Neural crest cell (in vitro differentiated cells): Measurements from ENCODE around the gene LMBR1. TPM values are rescaled to one million over a fixed set of nuclear protein-coding genes. Genes with fewer than 3 reads are reported as not detected.
"Not testable (repeated sequence)": the region's sequence is repeated elsewhere in the genome, so short reads cannot be mapped to it uniquely, and the experiment has no call there.

ENCODE experiments used
- DNase-seq: peaks from one replicate; pipeline ENCODE4 v3.0.0; 2021; ENCODE audit warnings: low read depth, mixed read lengths, low spot score
- H3K27ac Mint-ChIP-seq: one replicate; pipeline ENCODE4 v1.8.0; 2021; ENCODE audit warnings: mild to moderate bottlenecking, mixed read lengths; ENCODE audit not compliant: unreplicated experiment
- H3K27me3 Mint-ChIP-seq: 2 replicates; pipeline ENCODE4 v1.8.0; 2021; ENCODE audit warnings: low read depth, mild to moderate bottlenecking, mixed read lengths
- H3K36me3 Mint-ChIP-seq: 2 replicates; pipeline ENCODE4 v1.8.0; 2021; ENCODE audit warnings: low read depth, mild to moderate bottlenecking, mixed read lengths
- H3K4me1 Mint-ChIP-seq: 2 replicates; pipeline ENCODE4 v1.8.0; 2021; ENCODE audit warnings: mixed read lengths
- H3K4me3 Mint-ChIP-seq: one replicate; pipeline ENCODE4 v1.8.0; 2021; ENCODE audit warnings: mild to moderate bottlenecking, mixed read lengths
- H3K9me3 Mint-ChIP-seq: 2 replicates; pipeline ENCODE4 v1.8.0; 2021; ENCODE audit warnings: mixed read lengths
- CTCF ChIP-seq: fragments of 200-600 bp; sonication (generic); conservative IDR thresholded peaks from 2 replicates; pipeline ENCODE4 v1.5.0; 2021; ENCODE audit warnings: antibody characterized with exemption, mild to moderate bottlenecking
- total RNA-seq: library from RNA; stranded (reverse); gene quantifications from 2 replicates; pipeline ENCODE4 v1.2.1, GENCODE V29; 2021

Gene LMBR1
- total RNA-seq, 1 donor from 2014 or later = 55.1 TPM

- no peak for DNase-seq
- Mint-ChIP-seq H3K9me3 (no peaks in the 10 kb centered on the region), H3K4me1 (peaks cover 2% of the 10 kb centered on the region), H3K27me3 (no peaks in the 10 kb centered on the region), H3K36me3 (peaks cover 18% of the 10 kb centered on the region), H3K4me3 (no peak overlapping the region), H3K27ac (no peak overlapping the region)
- no peak for TF ChIP-seq CTCF
Observed at GRCh38 chr7:156886020-156886795, 6.8 kb downstream of the LMBR1 start.

- no peaks in the 10 kb centered on the region for H3K4me1 Mint-ChIP-seq
- no peaks in the 10 kb centered on the region for H3K27me3 Mint-ChIP-seq
- no peak for DNase-seq
- H3K36me3 Mint-ChIP-seq = peaks cover 39% of the 10 kb centered on the region
- peaks cover 10% of the 10 kb centered on the region for H3K9me3 Mint-ChIP-seq
- TF ChIP-seq CTCF = no peak
- H3K4me3 Mint-ChIP-seq = no peak overlapping the region
- H3K27ac Mint-ChIP-seq = no peak overlapping the region
Observed at GRCh38 chr7:156881679-156882078, 11.3 kb downstream of the LMBR1 start.

- Mint-ChIP-seq H3K27ac (no peak overlapping the region), H3K4me1 (no peaks in the 10 kb centered on the region), H3K27me3 (no peaks in the 10 kb centered on the region), H3K9me3 (peaks cover 17% of the 10 kb centered on the region), H3K4me3 (no peak overlapping the region), H3K36me3 (peaks cover 70% of the 10 kb centered on the region)
- DNase-seq = no peak
- no peak for TF ChIP-seq CTCF
Observed at GRCh38 chr7:156875766-156876165, 17.2 kb downstream of the LMBR1 start.

DNA sequence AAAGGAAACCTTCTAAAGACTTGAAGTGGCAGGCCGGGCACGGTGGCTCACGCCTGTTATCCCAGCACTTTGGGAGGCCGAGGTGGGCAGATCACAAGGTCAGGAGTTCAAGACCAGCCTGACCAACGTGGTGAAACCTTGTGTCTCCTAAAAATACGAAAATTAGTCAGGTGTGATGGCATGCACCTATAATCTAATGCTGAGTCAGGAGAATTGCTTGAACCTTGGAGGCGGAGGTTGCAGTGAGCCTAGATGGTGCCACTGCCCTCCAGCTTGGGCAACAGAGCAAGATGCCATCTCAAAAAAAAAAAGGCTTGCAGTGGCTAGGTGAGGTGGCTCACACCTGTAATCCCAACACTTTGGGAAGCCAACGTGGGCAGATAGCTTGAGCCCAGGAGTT is 24.6 kb downstream of the LMBR1 start:
- H3K4me3 Mint-ChIP-seq, DNase-seq, H3K27ac Mint-ChIP-seq, H3K4me1 Mint-ChIP-seq, H3K9me3 Mint-ChIP-seq, H3K27me3 Mint-ChIP-seq: not testable (repeated sequence)
- peaks cover 36% of the 10 kb centered on the region for H3K36me3 Mint-ChIP-seq

GRCh38 chr7:156865493-156865892 is 27.5 kb downstream of the LMBR1 start:
- H3K36me3 Mint-ChIP-seq = peaks cover 33% of the 10 kb centered on the region
- no peak overlapping the region for H3K4me3 Mint-ChIP-seq
- DNase-seq = no peak
- H3K27me3 Mint-ChIP-seq = no peaks in the 10 kb centered on the region
- H3K9me3 Mint-ChIP-seq = peaks cover 9% of the 10 kb centered on the region
- H3K4me1 Mint-ChIP-seq = no peaks in the 10 kb centered on the region
- H3K27ac Mint-ChIP-seq = no peak overlapping the region
- no peak for TF ChIP-seq CTCF

- peaks cover 45% of the 10 kb centered on the region for H3K36me3 Mint-ChIP-seq
- not testable (repeated sequence) for H3K27ac Mint-ChIP-seq, DNase-seq, H3K4me3 Mint-ChIP-seq, H3K4me1 Mint-ChIP-seq, H3K27me3 Mint-ChIP-seq
- H3K9me3 Mint-ChIP-seq = peaks cover 19% of the 10 kb centered on the region
Observed at GRCh38 chr7:156862022-156862421, 31.0 kb downstream of the LMBR1 start.
